Measurements from ENCODE around the gene PRTG.

- TF ChIP-seq TAF1 (IDR thresholded peaks at IDR 0.05; ENCODE audit: low read depth, low read length) (no peak), POLR2AphosphoS5 (IDR thresholded peaks at IDR 0.05; ENCODE audit: low read depth, low read length) (no peak)
Measured at GRCh38 chr15:55738715-55739114, 4.2 kb downstream of the PRTG start.
